Activated CD8-positive, alpha-beta T cell treated with anti-CD3 and anti-CD28 coated beads for 36 hours (primary cell): ENCODE data around the gene PTMA. TPM values are rescaled to one million over a fixed set of nuclear protein-coding genes. Genes with fewer than 3 reads are reported as not detected.

Experiments used
- ATAC-seq: fragments of 200-7000 bp; cut with Tn5 transposase; one replicate; pipeline ENCODE4 v1.10.0; 2021; ENCODE audit warnings: mild to moderate bottlenecking, moderate library complexity
- CTCF ChIA-PET: fragments of 350-600 bp; sonication (Branson Sonifier 250); formaldehyde crosslinking; loops from one replicate; lab custom pipeline; 2021; ENCODE audit warnings: antibody characterized with exemption; lab: Charles Lee
- POLR2A ChIA-PET: fragments of 350-600 bp; sonication (Branson Sonifier 250); formaldehyde crosslinking; loops from one replicate; lab custom pipeline; 2021; ENCODE audit warnings: antibody characterized with exemption; lab: Charles Lee
- DNase-seq: peaks from one replicate; pipeline ENCODE4 v3.0.0-alpha.2; 2020
- H3K27ac Mint-ChIP-seq: one replicate; pipeline ENCODE4 v1.8.0; 2021; ENCODE audit warnings: mild to moderate bottlenecking, mixed read lengths
- H3K27me3 Mint-ChIP-seq: one replicate; pipeline ENCODE4 v1.8.0; 2021; ENCODE audit warnings: mixed read lengths
- H3K36me3 Mint-ChIP-seq: one replicate; pipeline ENCODE4 v1.8.0; 2021; ENCODE audit warnings: low read depth, mixed read lengths
- H3K4me1 Mint-ChIP-seq: one replicate; pipeline ENCODE4 v1.8.0; 2021; ENCODE audit warnings: low read depth, mixed read lengths
- H3K4me3 Mint-ChIP-seq: one replicate; pipeline ENCODE4 v1.8.0; 2021; ENCODE audit warnings: mild to moderate bottlenecking, moderate library complexity, mixed read lengths
- H3K9me3 Mint-ChIP-seq: one replicate; pipeline ENCODE4 v1.8.0; 2021; ENCODE audit warnings: mixed read lengths
- intact Hi-C: fragments of 100-400 bp; cut with micrococcal nuclease; formaldehyde crosslinking; loops from one replicate; pipeline ENCODE4 v1.10.0; 2022
- total RNA-seq, 2 experiments: library from RNA; stranded (reverse); gene quantifications; one replicate each; pipeline ENCODE4 v1.2.3, GENCODE V29; 2021
- TF ChIP-seq, protein P1 (sequence below): fragments of 200-600 bp; IDR thresholded peaks from one replicate; pipeline ENCODE4 v1.8.0; 2022; ENCODE audit warnings: antibody characterized with exemption, mild to moderate bottlenecking

PTMA gene
- total RNA-seq, 2 experiments from 2014 or later = 2,463 to 2,468 TPM

DNA sequence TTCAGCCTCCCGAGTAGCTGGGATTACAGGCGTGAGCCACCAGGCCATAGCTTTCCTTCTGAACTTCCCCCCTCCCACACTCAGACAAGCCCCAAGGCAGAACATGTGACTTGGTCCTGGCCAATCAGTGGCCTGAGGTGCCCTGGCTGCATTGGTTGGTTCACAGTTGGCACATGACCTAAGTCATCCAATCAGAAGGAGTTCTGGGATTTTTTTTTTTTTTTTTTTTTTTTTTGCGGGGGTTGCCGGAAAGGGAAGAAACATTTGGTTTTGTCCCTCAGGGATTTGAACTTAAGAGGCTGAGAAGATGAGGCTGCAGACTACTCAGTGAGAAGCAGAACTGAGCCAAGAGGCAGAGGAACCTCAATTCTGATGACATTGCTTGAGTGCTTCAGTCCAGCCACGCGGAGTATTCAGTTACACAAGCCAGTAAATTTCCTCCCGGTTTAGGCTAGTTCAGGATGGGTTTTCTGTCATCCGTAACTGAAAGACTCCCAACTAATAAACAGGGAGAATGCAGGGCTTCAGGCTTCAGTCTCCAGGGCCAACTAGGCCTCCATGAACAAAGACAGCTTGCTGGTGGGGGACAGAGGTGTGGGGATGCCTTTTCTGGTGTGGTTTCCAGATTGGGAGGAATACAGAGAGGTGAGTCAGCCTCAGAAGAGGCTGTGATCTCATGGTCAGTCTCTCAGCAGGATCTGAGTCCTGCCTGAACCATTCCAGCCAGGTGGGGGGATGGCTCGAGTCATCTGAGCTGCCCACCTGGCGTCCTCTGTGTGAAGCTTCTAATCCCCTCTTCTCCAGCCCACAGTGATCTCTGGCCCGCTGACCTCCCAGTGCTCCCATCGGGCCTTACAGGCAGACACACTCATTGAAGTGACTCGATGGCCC is 9.2 kb downstream of the PTMA start:
- Mint-ChIP-seq H3K4me3 (no peak overlapping the region), H3K36me3 (peaks cover 9% of the 10 kb centered on the region), H3K9me3 (no peaks in the 10 kb centered on the region), H3K27me3 (no peaks in the 10 kb centered on the region), H3K4me1 (peaks cover 23% of the 10 kb centered on the region), H3K27ac (no peak overlapping the region)
- ATAC-seq (no peak), DNase-seq (peak; percentile 56)
- intact Hi-C loops = no loop called here
- TF ChIP-seq, protein P1, sequence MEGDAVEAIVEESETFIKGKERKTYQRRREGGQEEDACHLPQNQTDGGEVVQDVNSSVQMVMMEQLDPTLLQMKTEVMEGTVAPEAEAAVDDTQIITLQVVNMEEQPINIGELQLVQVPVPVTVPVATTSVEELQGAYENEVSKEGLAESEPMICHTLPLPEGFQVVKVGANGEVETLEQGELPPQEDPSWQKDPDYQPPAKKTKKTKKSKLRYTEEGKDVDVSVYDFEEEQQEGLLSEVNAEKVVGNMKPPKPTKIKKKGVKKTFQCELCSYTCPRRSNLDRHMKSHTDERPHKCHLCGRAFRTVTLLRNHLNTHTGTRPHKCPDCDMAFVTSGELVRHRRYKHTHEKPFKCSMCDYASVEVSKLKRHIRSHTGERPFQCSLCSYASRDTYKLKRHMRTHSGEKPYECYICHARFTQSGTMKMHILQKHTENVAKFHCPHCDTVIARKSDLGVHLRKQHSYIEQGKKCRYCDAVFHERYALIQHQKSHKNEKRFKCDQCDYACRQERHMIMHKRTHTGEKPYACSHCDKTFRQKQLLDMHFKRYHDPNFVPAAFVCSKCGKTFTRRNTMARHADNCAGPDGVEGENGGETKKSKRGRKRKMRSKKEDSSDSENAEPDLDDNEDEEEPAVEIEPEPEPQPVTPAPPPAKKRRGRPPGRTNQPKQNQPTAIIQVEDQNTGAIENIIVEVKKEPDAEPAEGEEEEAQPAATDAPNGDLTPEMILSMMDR = no peak
- CTCF ChIA-PET = interaction anchor here (0.9 to 8.9 kb wide), 10 partner anchors 11 to 105 kb away, joined by 3 to 385 read pairs (median 6); no protein-coding TSS in a partner anchor
- POLR2A ChIA-PET = interaction anchor here (1.4 to 7.5 kb wide), 4 partner anchors 9 to 103 kb away, joined by 3 to 81 read pairs (median 10); partner anchors contain the start of gene PTMA

DNA sequence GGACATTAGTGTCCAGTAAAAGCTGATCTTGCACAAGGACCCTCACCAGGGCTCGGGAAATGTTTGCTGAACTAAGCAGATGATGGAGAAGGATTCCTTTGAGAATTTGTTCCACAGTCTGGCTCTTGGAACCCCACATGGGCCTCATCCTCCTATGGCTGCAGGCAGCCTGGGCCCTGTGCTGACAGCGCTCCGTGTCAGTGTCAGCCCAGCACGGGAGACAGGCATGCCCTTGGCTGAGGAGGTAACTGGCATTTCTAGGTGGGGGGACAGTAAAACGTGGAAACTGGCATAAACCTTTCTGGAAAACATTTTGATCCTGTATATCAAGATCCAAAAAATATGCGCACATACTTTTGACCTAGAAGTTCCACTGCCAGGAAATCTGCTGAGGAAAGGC is 10.5 kb downstream of the PTMA start:
- H3K9me3 Mint-ChIP-seq = no peaks in the 10 kb centered on the region
- DNase-seq (no peak), ATAC-seq (no peak)
- CTCF ChIA-PET = interaction anchor here (8.5 to 8.9 kb wide), 2 partner anchors 32 to 46 kb away, joined by 176 to 385 read pairs; no protein-coding TSS in a partner anchor
- no peak overlapping the region for H3K27ac Mint-ChIP-seq
- peaks cover 14% of the 10 kb centered on the region for H3K4me1 Mint-ChIP-seq
- H3K4me3 Mint-ChIP-seq = no peak overlapping the region
- H3K36me3 Mint-ChIP-seq = no peaks in the 10 kb centered on the region
- intact Hi-C loops = no loop called here
- no peaks in the 10 kb centered on the region for H3K27me3 Mint-ChIP-seq
- POLR2A ChIA-PET = interaction anchor here (1.3 kb wide), 1 partner anchor 10 kb away, joined by 3 read pairs; the partner anchor contains the start of gene PTMA
- TF ChIP-seq, protein P1 = no peak

DNA sequence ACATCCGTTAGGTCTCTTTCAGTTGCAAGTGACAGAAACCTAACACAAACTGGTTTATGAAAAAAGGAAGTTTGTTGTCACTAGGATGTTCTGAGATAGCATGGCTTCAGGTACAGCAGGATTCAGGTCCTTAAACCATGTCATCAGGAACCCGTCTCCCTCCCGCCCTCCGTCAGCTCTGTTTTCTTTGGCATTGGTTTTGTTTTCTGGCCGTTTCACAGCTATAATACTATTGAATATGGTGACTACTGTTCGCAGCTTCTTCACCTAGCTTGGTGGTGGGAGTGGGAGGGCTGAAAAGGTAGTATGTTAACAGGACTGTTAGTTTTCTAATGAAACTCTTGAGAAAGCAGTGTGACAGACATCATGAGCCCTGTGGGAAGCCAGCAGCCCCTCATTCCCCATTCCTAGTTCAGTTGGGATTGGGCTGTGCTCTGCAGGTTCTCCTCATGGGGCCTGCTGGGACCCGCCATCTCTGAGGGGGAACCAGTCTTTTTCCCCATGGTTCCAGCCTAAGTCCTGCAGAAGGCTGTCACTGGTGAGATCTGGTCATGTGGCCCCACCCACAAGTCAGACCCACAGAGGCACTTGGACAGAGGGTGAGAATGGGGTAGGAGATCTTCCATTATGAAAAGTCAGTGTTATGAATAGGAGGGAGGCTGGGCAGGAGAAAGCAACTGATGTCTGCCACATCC is 12.1 kb downstream of the PTMA start:
- Mint-ChIP-seq H3K36me3 (no peaks in the 10 kb centered on the region), H3K4me1 (peaks cover 5% of the 10 kb centered on the region), H3K9me3 (no peaks in the 10 kb centered on the region), H3K4me3 (no peak overlapping the region), H3K27ac (no peak overlapping the region), H3K27me3 (no peaks in the 10 kb centered on the region)
- no peak for ATAC-seq
- ChIA-PET POLR2A (interaction anchor here (0.6 kb wide), 1 partner anchor 42 kb away, joined by 3 read pairs; no protein-coding TSS in a partner anchor), CTCF (interaction anchor here (1.3 to 2.1 kb wide), 2 partner anchors 43 to 44 kb away, joined by 5 read pairs; no protein-coding TSS in a partner anchor)
- intact Hi-C loops = no loop called here
- DNase-seq = no peak
- TF ChIP-seq, protein P1 = no peak

DNA sequence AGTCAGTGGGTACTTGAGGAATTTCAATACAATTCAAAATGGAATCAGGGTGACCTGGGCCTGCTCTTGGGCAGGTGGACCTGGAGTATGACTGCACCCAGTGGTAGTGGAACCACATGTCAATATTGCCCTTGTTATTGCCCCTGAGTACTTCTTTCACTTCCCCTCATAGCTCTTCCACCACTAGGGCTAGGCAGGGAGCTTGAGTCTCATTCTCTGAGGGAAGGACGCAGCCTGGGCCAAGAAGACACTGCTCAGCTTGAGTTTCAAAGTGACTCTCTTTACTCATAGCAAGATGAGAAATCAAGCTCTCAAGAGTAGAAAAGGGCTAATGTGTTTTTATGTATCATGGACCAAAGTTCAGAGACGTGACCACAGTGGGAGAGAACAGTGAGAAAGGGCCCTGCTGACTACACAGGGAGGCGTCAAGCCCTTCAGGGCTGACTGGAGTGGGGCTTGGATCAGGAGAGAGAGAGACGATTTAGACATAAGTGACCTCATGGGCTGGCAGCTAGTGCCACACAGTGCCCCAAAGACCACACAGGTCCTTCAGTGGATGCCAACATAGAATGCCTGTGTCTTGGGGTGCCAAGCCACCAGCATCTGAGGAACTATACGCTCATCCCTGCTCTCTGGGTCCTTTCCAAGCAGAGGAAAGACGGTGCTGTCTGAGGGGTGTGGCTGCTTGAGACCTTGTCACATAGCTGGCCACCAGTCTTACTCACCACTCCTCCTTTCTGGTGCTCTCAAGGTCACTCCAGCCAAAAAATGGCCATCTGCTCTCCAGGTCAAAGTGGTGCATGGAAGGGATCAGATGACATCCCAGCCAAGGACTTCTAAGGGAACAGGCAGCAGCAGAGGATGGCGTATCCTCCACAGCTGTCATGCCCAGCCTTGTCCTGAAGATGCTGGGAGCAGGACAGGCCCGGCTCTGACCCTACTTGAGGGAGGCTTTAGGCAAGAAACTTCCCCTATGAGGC is 13.0 kb downstream of the PTMA start:
- H3K9me3 Mint-ChIP-seq = no peaks in the 10 kb centered on the region
- intact Hi-C loops = no loop called here
- POLR2A ChIA-PET = interaction anchor here (0.6 to 0.8 kb wide), 2 partner anchors 13 to 43 kb away, joined by 3 read pairs; partner anchors contain the start of gene PTMA
- no peaks in the 10 kb centered on the region for H3K27me3 Mint-ChIP-seq
- H3K4me1 Mint-ChIP-seq = no peaks in the 10 kb centered on the region
- ATAC-seq = peak; percentile 26
- TF ChIP-seq, protein P1 = no peak
- no peak overlapping the region for H3K27ac Mint-ChIP-seq
- CTCF ChIA-PET = interaction anchor here (1.1 to 2.1 kb wide), 4 partner anchors 14 to 45 kb away, joined by 4 to 5 read pairs (median 5); no protein-coding TSS in a partner anchor
- H3K36me3 Mint-ChIP-seq = no peaks in the 10 kb centered on the region
- no peak overlapping the region for H3K4me3 Mint-ChIP-seq
- no peak for DNase-seq
